ENCODE results near the gene GSK3A. TPM values are rescaled to one million over a fixed set of nuclear protein-coding genes. Genes with fewer than 3 reads are reported as not detected.

The GSK3A gene
- total RNA-seq, 1 experiment from 2014 or later: 46.0 TPM

- DNase-seq (ENCODE audit: low read depth, low spot score): no peak
- intact Hi-C loops (cut with micrococcal nuclease; ENCODE audit: unreplicated experiment) (no loop called here), in situ Hi-C loops (cut with HindIII; ENCODE audit: low pct_unique_long_range_greater_than_20kb, low sequenced_read_pairs) (no loop called here)
- Histone ChIP-seq H3K4me1 (ENCODE audit: control insufficient read depth, insufficient read depth, low read length) (no peaks in the 10 kb centered on the region), H3K27me3 (ENCODE audit: control insufficient read depth, insufficient read depth, low read length) (no peaks in the 10 kb centered on the region), H3K4me3 (ENCODE audit: low read depth in 2 of 2, low read length in 2 of 2) (no peak overlapping the region), H3K36me3 (ENCODE audit: control insufficient read depth, insufficient read depth, low read length) (no peaks in the 10 kb centered on the region; the same call in 1 of the 2 replicates), H3K9me3 (ENCODE audit: control insufficient read depth, insufficient read depth, low read depth, low read length) (no peaks in the 10 kb centered on the region), H3K27ac (ENCODE audit: low read length) (no peak overlapping the region)
- CTCF ChIA-PET: no interaction called here
- no peak for ATAC-seq
- no TSS peak for BruUV-seq (replicated peaks)
- TF ChIP-seq CTCF (IDR thresholded peaks at IDR 0.05): no peak
- TF ChIP-seq REST (IDR thresholded peaks at IDR 0.05; ENCODE audit: insufficient read depth in 1 of 2, low read depth in 2 of 2, low read length in 1 of 2): no peak
- POLR2A ChIA-PET: no interaction called here
Observed at GRCh38 chr19:42200116-42200715, 42.2 kb downstream of the GSK3A start.

GRCh38 chr19:42199440-42200115, 42.8 kb downstream of the GSK3A start:
- Histone ChIP-seq H3K4me3 (ENCODE audit: low read depth in 2 of 2, low read length in 2 of 2) (no peak overlapping the region), H3K27me3 (ENCODE audit: control insufficient read depth, insufficient read depth, low read length) (no peaks in the 10 kb centered on the region), H3K9me3 (ENCODE audit: control insufficient read depth, insufficient read depth, low read depth, low read length) (no peaks in the 10 kb centered on the region), H3K27ac (ENCODE audit: low read length) (no peak overlapping the region), H3K4me1 (ENCODE audit: control insufficient read depth, insufficient read depth, low read length) (no peaks in the 10 kb centered on the region), H3K36me3 (ENCODE audit: control insufficient read depth, insufficient read depth, low read length) (no peaks in the 10 kb centered on the region; the same call in 1 of the 2 replicates)
- in situ Hi-C loops (cut with HindIII; ENCODE audit: low pct_unique_long_range_greater_than_20kb, low sequenced_read_pairs): no loop called here
- intact Hi-C loops (cut with micrococcal nuclease; ENCODE audit: unreplicated experiment): no loop called here
- ChIA-PET POLR2A (no interaction called here), CTCF (no interaction called here)
- BruUV-seq (replicated peaks): no TSS peak
- peak; percentile 47 for ATAC-seq
- no peak for DNase-seq (ENCODE audit: low read depth, low spot score)
- TF ChIP-seq SIN3A (IDR thresholded peaks at IDR 0.05; ENCODE audit: borderline replicate concordance, insufficient read depth, low read depth, low read length): no peak
- no peak for TF ChIP-seq POLR2AphosphoS5 (IDR thresholded peaks at IDR 0.05; ENCODE audit: low read depth, low read length)
- no peak for TF ChIP-seq TCF7L2 (IDR thresholded peaks at IDR 0.05; ENCODE audit: low read depth, low read length)
- TF ChIP-seq CTCF (IDR thresholded peaks at IDR 0.05): no peak
- no peak for TF ChIP-seq REST (IDR thresholded peaks at IDR 0.05; ENCODE audit: insufficient read depth in 1 of 2, low read depth in 2 of 2, low read length in 1 of 2)

Data from Panc1 (cell line).